OCI-LY1 (cell line): ENCODE data around the gene B3GAT1.

Source experiments
- H2AFZ ChIP-seq: fragments of 200-600 bp; sonication (generic), shearing (Covaris generic); 2 replicates; pipeline ENCODE4 v1.6.0; 2014; ENCODE audit warnings: antibody characterized with exemption, mild to moderate bottlenecking, low read length
- H3F3A ChIP-seq: fragments of 200-600 bp; sonication (generic), shearing (Covaris generic); 2 replicates; pipeline ENCODE4 v1.6.0; 2014; ENCODE audit warnings: mild to moderate bottlenecking, antibody characterized with exemption, low read length, moderate library complexity; ENCODE audit not compliant: insufficient read depth
- H3K27ac ChIP-seq: fragments of 200-600 bp; sonication (generic); 2 replicates; pipeline ENCODE4 v1.5.1; 2014; ENCODE audit warnings: low read length, mixed run types, mild to moderate bottlenecking, low read depth; ENCODE audit not compliant: poor library complexity, severe bottlenecking
- H3K27me3 ChIP-seq: fragments of 200-600 bp; sonication (generic); 2 replicates; pipeline ENCODE4 v1.6.0; 2014; ENCODE audit warnings: antibody characterized with exemption, mild to moderate bottlenecking, low read length, moderate library complexity; ENCODE audit not compliant: insufficient read depth
- H3K36me3 ChIP-seq: fragments of 200-600 bp; sonication (generic); 2 replicates; pipeline ENCODE4 v1.6.1; 2014; ENCODE audit warnings: mild to moderate bottlenecking, antibody characterized with exemption, low read length, moderate library complexity, mixed read lengths; ENCODE audit not compliant: insufficient read depth
- H3K4me1 ChIP-seq: fragments of 200-600 bp; sonication (generic); 2 replicates; pipeline ENCODE4 v1.5.1; 2014; ENCODE audit warnings: mild to moderate bottlenecking, low read length, moderate library complexity; ENCODE audit not compliant: insufficient read depth, severe bottlenecking
- H3K4me2 ChIP-seq: fragments of 200-600 bp; sonication (generic), shearing (Covaris generic); 2 replicates; pipeline ENCODE4 v1.6.1; 2014; ENCODE audit warnings: low read length
- H3K4me3 ChIP-seq: fragments of 200-600 bp; sonication (generic); 2 replicates; pipeline ENCODE4 v1.5.1; 2014; ENCODE audit warnings: low read length, low read depth, mild to moderate bottlenecking, mixed read lengths; ENCODE audit not compliant: poor library complexity, severe bottlenecking
- H3K79me2 ChIP-seq: fragments of 200-600 bp; shearing (Covaris generic); 2 replicates; pipeline ENCODE4 v1.6.1; 2016; ENCODE audit warnings: mixed run types, low read length, mixed read lengths; ENCODE audit not compliant: insufficient read depth
- H3K9ac ChIP-seq: fragments of 200-600 bp; sonication (generic), shearing (Covaris generic); 2 replicates; pipeline ENCODE4 v1.6.1; 2014; ENCODE audit warnings: mild to moderate bottlenecking, low read length, mixed read lengths
- H3K9me2 ChIP-seq: fragments of 200-600 bp; sonication (generic), shearing (Covaris generic); 2 replicates; pipeline ENCODE4 v1.6.1; 2014; ENCODE audit warnings: low read depth, mild to moderate bottlenecking, low read length, mixed read lengths
- H3K9me3 ChIP-seq: fragments of 200-600 bp; shearing (Covaris generic); 2 replicates; pipeline ENCODE4 v1.6.1; 2014; ENCODE audit warnings: low read length, mixed read lengths
- H4K20me1 ChIP-seq: fragments of 200-600 bp; sonication (generic), shearing (Covaris generic); 2 replicates; pipeline ENCODE4 v1.6.0; 2016; ENCODE audit warnings: mild to moderate bottlenecking, low read length; ENCODE audit not compliant: insufficient read depth
- EZH2 ChIP-seq: fragments of 200-600 bp; sonication (generic), shearing (Covaris generic); IDR thresholded peaks from 2 replicates; pipeline ENCODE4 v1.8.0; 2017; ENCODE audit warnings: borderline replicate concordance, mixed run types, mild to moderate bottlenecking, antibody characterized with exemption, low read length, moderate library complexity, mixed read lengths
- TF ChIP-seq, protein P1 (sequence below): fragments of 200-600 bp; sonication (generic), shearing (Covaris generic); IDR thresholded peaks from 2 replicates; pipeline ENCODE4 v1.5.1; 2017; ENCODE audit warnings: mild to moderate bottlenecking, antibody characterized with exemption, low read length, moderate library complexity, mixed read lengths

Gene B3GAT1

DNA sequence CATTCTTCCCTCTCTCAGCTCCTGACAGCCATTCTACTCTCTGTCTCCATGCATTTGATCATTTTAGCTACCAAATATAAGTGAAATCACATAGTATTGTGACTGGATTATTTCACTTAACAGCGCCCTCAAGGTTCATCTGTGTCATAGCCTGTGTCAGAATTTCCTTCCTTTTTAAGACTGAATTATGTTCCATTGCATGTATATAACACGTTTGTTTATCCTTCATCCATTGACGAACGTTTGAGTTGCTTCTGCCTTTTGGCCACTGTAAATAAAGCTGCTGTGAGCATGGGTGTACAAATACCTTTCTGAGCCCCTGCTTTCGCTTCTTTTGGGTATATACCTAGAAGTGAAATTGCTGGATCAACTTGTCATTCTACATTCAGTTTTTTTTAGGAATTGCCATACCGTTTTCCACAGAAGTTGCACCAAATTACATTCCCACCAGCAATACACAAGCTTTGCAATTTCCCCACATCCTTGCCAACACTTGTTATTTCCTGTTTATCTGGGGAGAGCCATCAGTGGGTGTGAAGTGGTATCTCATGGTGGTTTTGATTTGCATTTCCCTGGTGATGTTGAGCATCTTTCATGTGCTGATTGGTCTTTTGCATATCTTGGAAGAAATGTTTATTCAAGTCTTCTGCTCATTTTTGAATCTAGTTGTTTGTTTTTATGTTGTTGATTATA is 62.8 kb downstream of the B3GAT1 start:
- Histone ChIP-seq H3K4me2 (no peak overlapping the region), H3K9me3 (no peaks in the 10 kb centered on the region)

GRCh38 chr11:134347441-134347840 is 64.6 kb downstream of the B3GAT1 start:
- no peaks in the 10 kb centered on the region for H3K9me3 ChIP-seq

More for the DNA sequence above, 62.8 kb downstream of the B3GAT1 start:
- H3K27me3 ChIP-seq, result no peaks in the 10 kb centered on the region
- H3K27ac ChIP-seq, result no peak overlapping the region
- H3K9ac ChIP-seq, result no peak overlapping the region
- no peak overlapping the region for H2AFZ ChIP-seq
- H3K4me3 ChIP-seq, result no peak overlapping the region
- no peaks in the 10 kb centered on the region for H3F3A ChIP-seq
- no peaks in the 10 kb centered on the region for H3K4me1 ChIP-seq
- H3K79me2 ChIP-seq, result no peaks in the 10 kb centered on the region
- no peaks in the 10 kb centered on the region for H3K9me2 ChIP-seq
- no peaks in the 10 kb centered on the region for H3K36me3 ChIP-seq
- H4K20me1 ChIP-seq, result no peaks in the 10 kb centered on the region
- TF ChIP-seq, protein P1, sequence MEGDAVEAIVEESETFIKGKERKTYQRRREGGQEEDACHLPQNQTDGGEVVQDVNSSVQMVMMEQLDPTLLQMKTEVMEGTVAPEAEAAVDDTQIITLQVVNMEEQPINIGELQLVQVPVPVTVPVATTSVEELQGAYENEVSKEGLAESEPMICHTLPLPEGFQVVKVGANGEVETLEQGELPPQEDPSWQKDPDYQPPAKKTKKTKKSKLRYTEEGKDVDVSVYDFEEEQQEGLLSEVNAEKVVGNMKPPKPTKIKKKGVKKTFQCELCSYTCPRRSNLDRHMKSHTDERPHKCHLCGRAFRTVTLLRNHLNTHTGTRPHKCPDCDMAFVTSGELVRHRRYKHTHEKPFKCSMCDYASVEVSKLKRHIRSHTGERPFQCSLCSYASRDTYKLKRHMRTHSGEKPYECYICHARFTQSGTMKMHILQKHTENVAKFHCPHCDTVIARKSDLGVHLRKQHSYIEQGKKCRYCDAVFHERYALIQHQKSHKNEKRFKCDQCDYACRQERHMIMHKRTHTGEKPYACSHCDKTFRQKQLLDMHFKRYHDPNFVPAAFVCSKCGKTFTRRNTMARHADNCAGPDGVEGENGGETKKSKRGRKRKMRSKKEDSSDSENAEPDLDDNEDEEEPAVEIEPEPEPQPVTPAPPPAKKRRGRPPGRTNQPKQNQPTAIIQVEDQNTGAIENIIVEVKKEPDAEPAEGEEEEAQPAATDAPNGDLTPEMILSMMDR, result no peak
- no peak for TF ChIP-seq EZH2

DNA sequence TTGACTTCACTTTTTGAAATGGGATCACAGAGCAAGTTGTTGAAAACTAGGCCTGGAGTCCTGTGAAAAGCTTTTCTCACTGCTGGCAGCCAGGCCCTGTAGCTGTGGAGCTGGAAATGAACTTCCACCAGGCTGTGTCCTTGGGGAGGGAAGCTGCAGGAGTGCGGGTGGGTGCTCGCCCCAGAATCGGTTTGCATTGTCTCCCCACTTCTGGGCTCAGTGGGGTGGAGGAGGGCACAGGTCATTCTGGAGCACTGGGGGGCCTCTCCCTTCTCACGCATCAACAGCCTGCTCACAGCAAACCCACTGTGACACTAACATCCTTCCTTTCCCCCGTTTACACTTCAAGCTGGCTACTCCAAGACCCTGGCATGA is 65.1 kb downstream of the B3GAT1 start:
- no peaks in the 10 kb centered on the region for H3K27me3 ChIP-seq
- no peaks in the 10 kb centered on the region for H3K4me1 ChIP-seq
- TF ChIP-seq, protein P1, result no peak
- no peak for TF ChIP-seq EZH2

More at GRCh38 chr11:134347441-134347840, 64.6 kb downstream of the B3GAT1 start:
- no peak overlapping the region for H3K4me2 ChIP-seq
- H3F3A ChIP-seq, result no peaks in the 10 kb centered on the region
- H4K20me1 ChIP-seq, result no peaks in the 10 kb centered on the region
- H3K27ac ChIP-seq, result no peak overlapping the region
- H3K9ac ChIP-seq, result no peak overlapping the region
- H3K4me1 ChIP-seq, result no peaks in the 10 kb centered on the region
- no peaks in the 10 kb centered on the region for H3K27me3 ChIP-seq
- H3K4me3 ChIP-seq, result no peak overlapping the region
- no peaks in the 10 kb centered on the region for H3K79me2 ChIP-seq
- no peak overlapping the region for H2AFZ ChIP-seq
- TF ChIP-seq EZH2, result no peak
- TF ChIP-seq, protein P1, result no peak
- no peaks in the 10 kb centered on the region for H3K36me3 ChIP-seq
- H3K9me2 ChIP-seq, result no peaks in the 10 kb centered on the region

More for the DNA sequence above, 65.1 kb downstream of the B3GAT1 start:
- no peaks in the 10 kb centered on the region for H4K20me1 ChIP-seq
- H3F3A ChIP-seq, result no peaks in the 10 kb centered on the region
- H3K36me3 ChIP-seq, result no peaks in the 10 kb centered on the region
- no peak overlapping the region for H3K9ac ChIP-seq
- H2AFZ ChIP-seq, result no peak overlapping the region
- H3K4me3 ChIP-seq, result no peak overlapping the region
- no peaks in the 10 kb centered on the region for H3K9me2 ChIP-seq
- H3K9me3 ChIP-seq, result no peaks in the 10 kb centered on the region
- no peak overlapping the region for H3K27ac ChIP-seq
- no peak overlapping the region for H3K4me2 ChIP-seq
- H3K79me2 ChIP-seq, result no peaks in the 10 kb centered on the region
